Heart right ventricle (tissue), 16 donors: Measurements from ENCODE around the gene NT5C1B. TPM values are rescaled to one million over a fixed set of nuclear protein-coding genes. Genes with fewer than 3 reads are reported as not detected.

ENCODE experiments used
- ATAC-seq, 8 donors: fragments of 200-7000 bp; cut with Tn5 transposase; one replicate each; pipeline ENCODE4 v1.9.1; 2020; ENCODE audit warnings: mild to moderate bottlenecking in 8 of 8, moderate library complexity in 8 of 8, moderate number of reproducible peaks in 1 of 8
- DNase-seq, 2 donors: peaks; one replicate each; pipeline ENCODE4 v3.0.0-alpha.2; 2020
- H3K27ac ChIP-seq, 10 donors: fragments of 200-600 bp; sonication (generic) in 2 of 10; one replicate each; pipeline versions ENCODE4 v1.5.0 to v1.8.0; 2020 to 2022; ENCODE audit warnings: mild to moderate bottlenecking in 3 of 10
- H3K27me3 ChIP-seq, 7 donors: fragments of 200-600 bp; one replicate each; pipeline ENCODE4 v1.8.0; 2021 to 2022; ENCODE audit warnings: mild to moderate bottlenecking in 2 of 7
- H3K36me3 ChIP-seq, 9 donors: fragments of 200-600 bp; sonication (generic) in 1 of 9; one replicate each; pipeline versions ENCODE4 v1.5.0 to v1.8.0; 2020 to 2022; ENCODE audit warnings: mild to moderate bottlenecking in 2 of 9
- H3K4me1 ChIP-seq, 9 donors: fragments of 200-600 bp; sonication (generic) in 1 of 9; one replicate each; pipeline versions ENCODE4 v1.5.0 to v1.8.0; 2020 to 2022; ENCODE audit warnings: mild to moderate bottlenecking in 4 of 9
- H3K4me3 ChIP-seq, 10 donors: fragments of 200-600 bp; sonication (generic) in 2 of 10; one replicate each; pipeline versions ENCODE4 v1.5.0 to v1.8.0; 2020 to 2022; ENCODE audit warnings: mild to moderate bottlenecking in 7 of 10, moderate library complexity in 2 of 10
- H3K9me3 ChIP-seq, 11 donors: fragments of 200-600 bp in 10 of 11; sonication (generic) in 2 of 11; one replicate each; pipeline versions ENCODE4 v1.5.0 to v1.8.0; 2013 to 2022; ENCODE audit warnings: mild to moderate bottlenecking in 2 of 11, control low read depth in 1 of 11, moderate library complexity in 1 of 11
- WGBS, 2 donors: extraction: QIAGEN DNeasy Blood & Tissue Kit; methylation state at CpG; one replicate each; pipeline ENCODE4 v1.1.7; 2013; ENCODE audit warnings: inconsistent platforms in 1 of 2; 5-methylcytosine and 5-hydroxymethylcytosine counted together
- intact Hi-C, 10 donors: fragments of 100-400 bp; cut with DNase I; formaldehyde crosslinking; loops; one replicate each; pipeline versions ENCODE4 v1.11.1 to v1.14.2; 2022
- polyA plus RNA-seq, 2 donors: library from polyadenylated mRNA; stranded (reverse); fragments of 200-250 nt; gene quantifications; one replicate each; pipeline ENCODE4 v1.2.3, GENCODE V29; 2013
- total RNA-seq, 10 donors: library from RNA; stranded (reverse); fragmentation: NEBNext Ultra II Directional in 3 of 10; extraction: Animal tissue kit (Norgen Biotek cat#: 25700) in 3 of 10; gene quantifications; one replicate each; pipeline versions ENCODE4 v1.2.1 to v1.2.4, GENCODE V29; 2021 to 2023
- TF ChIP-seq, protein P1 (sequence below), 9 donors: fragments of 200-600 bp; sonication (generic) in 2 of 9; IDR thresholded peaks; one replicate each; pipeline versions ENCODE4 v1.5.0 to v1.8.0; 2021 to 2022; ENCODE audit warnings: antibody characterized with exemption in 9 of 9, mild to moderate bottlenecking in 5 of 9, moderate library complexity in 1 of 9
- donor health status: Arrhythmogenic right ventricular cardiomyopathy.
- donor health status: ischemic (EF 13 %, LVEDD 7.1; RV severe dilation, severe dysfunction).
- donor health status: healthy with polysubstance abuse.
- donor health status: DM: no; HTN: yes; CAD: no.
- donor health status: DM: no; HTN: no; CAD: no.
- donor health status: ischemic (EF 25% LVEDD 6.9; RV normal size, moderate dysfunction).
- donor health status: ischemic (EF 25% LVEDD 5.7; RV mildly dilated, moderate dysfunction).
- donor health status: healthy.
- donor health status: DM: yes; HTN: yes; CAD: no.
- donor health status: Ischemic cardiomyopathy.
- donor health status: ischemic (EF 35%, LVEDD 5.7; RV mildly dilated, moderate dysfunction).
- donor health status: nonischemic (EF 11% LVEDD 7.7; RV severe dilation, severe dysfunction).
- donor health status: DM: yes; HTN: yes; CAD: no.
- donor health status: PGD.
- donor health status: ischemic (EF 29% LVEDD 5.4; RV normal size, mild dysfunction).
- donor health status: nonischemic (EF 23%, LVEDD 6.1; RV moderate dilation, normal function).

The NT5C1B gene
- total and polyA plus RNA-seq, 12 donors: not detected

DNA sequence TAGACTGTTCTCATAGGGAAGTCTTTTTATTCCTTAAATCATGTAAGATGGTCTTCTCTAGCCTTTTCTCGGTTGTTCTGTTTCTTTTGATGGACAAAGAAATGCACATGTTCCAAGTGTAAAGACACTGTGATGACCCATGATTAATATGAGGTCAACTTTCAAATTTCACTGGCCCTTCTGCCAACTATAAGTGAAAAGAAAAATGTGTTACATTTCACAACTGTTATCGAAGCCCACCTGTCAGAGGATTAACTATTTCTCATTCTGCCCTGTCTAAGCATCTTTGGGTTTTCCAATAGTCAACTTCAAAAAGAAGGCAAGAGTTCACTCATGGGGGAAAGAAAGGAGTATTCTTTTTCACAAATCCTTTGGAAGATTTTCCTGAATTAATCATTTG lies 32.2 kb downstream of the NT5C1B start:
- Histone ChIP-seq H3K9me3 (no peaks in the 10 kb centered on the region), H3K4me1 (peaks cover 3 to 71% (median 53%) of the 10 kb centered on the region in 9 donors), H3K4me3 (peak overlapping the region in 2 of 10 donors; percentile 0 to 19), H3K36me3 (peaks cover 0 to 35% (median 11%) of the 10 kb centered on the region in 9 donors), H3K27ac (peak overlapping the region in 7 of 10 donors; percentile 3 to 99 (median 97)), H3K27me3 (no peaks in the 10 kb centered on the region)
- DNase-seq (no peak), ATAC-seq (no peak)
- 54 to 57% methylated on average over 2 of the region's 2 CpGs for WGBS, 2 donors
- intact Hi-C loops: loop anchor here in 1 of 10 donors (5.0 kb wide), 1 partner anchor 35 kb away; no protein-coding TSS in a partner anchor
- TF ChIP-seq, protein P1, sequence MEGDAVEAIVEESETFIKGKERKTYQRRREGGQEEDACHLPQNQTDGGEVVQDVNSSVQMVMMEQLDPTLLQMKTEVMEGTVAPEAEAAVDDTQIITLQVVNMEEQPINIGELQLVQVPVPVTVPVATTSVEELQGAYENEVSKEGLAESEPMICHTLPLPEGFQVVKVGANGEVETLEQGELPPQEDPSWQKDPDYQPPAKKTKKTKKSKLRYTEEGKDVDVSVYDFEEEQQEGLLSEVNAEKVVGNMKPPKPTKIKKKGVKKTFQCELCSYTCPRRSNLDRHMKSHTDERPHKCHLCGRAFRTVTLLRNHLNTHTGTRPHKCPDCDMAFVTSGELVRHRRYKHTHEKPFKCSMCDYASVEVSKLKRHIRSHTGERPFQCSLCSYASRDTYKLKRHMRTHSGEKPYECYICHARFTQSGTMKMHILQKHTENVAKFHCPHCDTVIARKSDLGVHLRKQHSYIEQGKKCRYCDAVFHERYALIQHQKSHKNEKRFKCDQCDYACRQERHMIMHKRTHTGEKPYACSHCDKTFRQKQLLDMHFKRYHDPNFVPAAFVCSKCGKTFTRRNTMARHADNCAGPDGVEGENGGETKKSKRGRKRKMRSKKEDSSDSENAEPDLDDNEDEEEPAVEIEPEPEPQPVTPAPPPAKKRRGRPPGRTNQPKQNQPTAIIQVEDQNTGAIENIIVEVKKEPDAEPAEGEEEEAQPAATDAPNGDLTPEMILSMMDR (IDR thresholded peaks at IDR 0.05): no peak

DNA sequence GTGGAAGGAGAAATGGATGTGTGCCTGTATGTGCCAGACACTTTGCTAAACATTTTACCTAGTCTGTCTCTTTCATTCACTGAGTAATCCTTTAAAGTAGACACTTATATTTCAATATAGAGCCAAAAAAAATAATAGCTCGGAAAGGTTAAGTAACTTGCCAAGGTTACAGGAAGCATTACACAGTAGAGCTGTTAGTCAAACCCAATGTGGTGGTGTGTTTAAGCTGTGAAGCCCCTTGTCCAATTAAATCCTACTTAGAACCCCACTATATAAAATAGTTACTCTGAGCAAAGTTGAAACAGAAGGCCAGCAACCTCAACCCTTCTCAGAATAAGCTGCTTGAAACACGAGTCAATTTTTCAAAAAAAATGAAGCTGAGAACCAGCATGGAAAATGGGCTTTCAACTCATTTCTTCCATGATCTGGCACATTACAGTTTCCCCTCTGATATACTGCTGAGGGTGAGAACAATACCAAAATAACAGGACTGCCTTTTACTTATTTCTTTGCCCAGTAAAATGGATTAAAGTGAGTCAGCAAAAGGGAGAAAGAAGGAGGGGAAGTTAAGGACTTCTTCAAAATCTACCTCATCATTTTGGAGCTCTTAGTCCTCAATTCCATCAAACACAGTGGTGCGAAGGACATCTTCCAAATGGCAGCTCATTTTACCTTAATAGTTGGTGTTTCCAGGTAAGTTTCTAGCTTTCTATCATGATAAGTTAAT lies 36.9 kb downstream of the NT5C1B start:
- TF ChIP-seq, protein P1 (IDR thresholded peaks at IDR 0.05): no peak
- Histone ChIP-seq H3K36me3 (peaks cover 0 to 37% (median 11%) of the 10 kb centered on the region in 9 donors), H3K4me3 (no peak overlapping the region), H3K27me3 (no peaks in the 10 kb centered on the region), H3K9me3 (no peaks in the 10 kb centered on the region), H3K27ac (peak overlapping the region in 6 of 10 donors; percentile 5 to 52 (median 16)), H3K4me1 (peaks cover 3 to 65% (median 44%) of the 10 kb centered on the region in 9 donors)
- 61 to 62% methylated on average over 3 of the region's 3 CpGs for WGBS, 2 donors
- DNase-seq (no peak), ATAC-seq (peak in 2 of 8 donors; percentile 55 to 57)
- intact Hi-C loops: no loop called here

DNA sequence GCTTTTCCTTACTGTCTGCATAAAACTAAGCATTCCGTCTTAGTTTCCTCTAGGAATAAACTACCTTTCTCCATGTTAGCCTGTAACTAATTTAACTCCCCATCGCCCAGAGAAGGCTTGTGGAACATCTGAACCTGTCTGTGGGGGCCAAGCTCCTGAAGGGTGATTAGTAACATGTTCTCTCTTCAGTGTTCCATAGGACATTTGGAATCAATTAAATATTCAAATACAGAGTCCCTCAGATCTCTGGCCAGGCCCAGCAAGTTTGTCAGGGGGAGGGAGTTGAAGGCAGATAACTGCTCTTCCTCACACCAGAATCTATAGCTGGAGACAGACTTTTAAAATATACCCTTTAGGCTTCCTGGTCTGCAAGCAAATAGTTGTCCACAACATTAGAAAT lies 37.7 kb downstream of the NT5C1B start:
- 56 to 82% methylated on average over 2 of the region's 2 CpGs for WGBS, 2 donors
- TF ChIP-seq, protein P1 (IDR thresholded peaks at IDR 0.05): no peak

DNA sequence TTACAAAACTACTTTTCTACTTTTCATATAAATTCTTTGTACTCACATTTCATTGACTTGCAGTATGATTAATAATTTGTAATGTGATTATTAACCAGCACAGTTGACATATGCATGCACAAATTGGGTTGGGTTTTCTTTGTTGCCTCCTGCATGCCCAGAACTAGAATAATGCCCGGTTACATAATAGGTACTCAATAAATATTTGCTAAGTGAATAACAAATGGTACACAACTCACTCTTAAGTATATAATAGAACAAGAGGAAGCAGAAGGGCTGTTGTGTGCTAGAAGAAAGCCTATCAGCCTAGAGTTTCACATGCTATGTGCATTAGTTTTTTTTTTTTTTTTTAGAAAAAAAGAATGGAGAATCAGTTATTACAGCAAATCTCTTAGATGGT lies 38.2 kb downstream of the NT5C1B start:
- no peaks in the 10 kb centered on the region for H3K27me3 ChIP-seq
- H3K27ac ChIP-seq: peak overlapping the region in 1 of 10 donors; percentile 29
- H3K36me3 ChIP-seq: peaks cover 0 to 37% (median 11%) of the 10 kb centered on the region in 9 donors
- intact Hi-C loops: no loop called here
- WGBS, 2 donors: 97 to 98% methylated on average over 1 of the region's 1 CpG
- no peak for ATAC-seq
- peaks cover 3 to 57% (median 33%) of the 10 kb centered on the region in 9 donors for H3K4me1 ChIP-seq
- no peak overlapping the region for H3K4me3 ChIP-seq
- H3K9me3 ChIP-seq: no peaks in the 10 kb centered on the region
- TF ChIP-seq, protein P1 (IDR thresholded peaks at IDR 0.05): no peak
- no peak for DNase-seq

More for the DNA sequence above, 37.7 kb downstream of the NT5C1B start:
- Histone ChIP-seq H3K9me3 (no peaks in the 10 kb centered on the region), H3K4me3 (no peak overlapping the region), H3K27me3 (no peaks in the 10 kb centered on the region), H3K36me3 (peaks cover 0 to 37% (median 11%) of the 10 kb centered on the region in 9 donors), H3K4me1 (peaks cover 3 to 60% (median 37%) of the 10 kb centered on the region in 9 donors), H3K27ac (peak overlapping the region in 2 of 10 donors; percentile 16 to 29)
- intact Hi-C loops: no loop called here
- no peak for ATAC-seq
- no peak for DNase-seq
